ENCODE results near the gene AGFG1. TPM values are rescaled to one million over a fixed set of nuclear protein-coding genes. Genes with fewer than 3 reads are reported as not detected.

AGFG1 gene
- total and polyA plus RNA-seq, 11 donors = 12.0 to 92.1 (median 60.0) TPM

GRCh38 chr2:227551836-227552235 lies 79.9 kb downstream of the AGFG1 start:
- WGBS, 4 donors = 90 to 99% (median 93%) methylated on average over 3 of the region's 3 CpGs
- TF ChIP-seq POLR2A (IDR thresholded peaks at IDR 0.05) = no peak
- TF ChIP-seq CTCF (IDR thresholded peaks at IDR 0.05) = no peak
- Histone ChIP-seq H3K4me3 (no peak overlapping the region), H3K27me3 (no peaks in the 10 kb centered on the region), H3K36me3 (peaks cover 3 to 97% (median 86%) of the 10 kb centered on the region in 9 donors), H3K27ac (no peak overlapping the region), H3K9me3 (no peaks in the 10 kb centered on the region), H3K4me1 (no peaks in the 10 kb centered on the region)
- intact Hi-C loops (cut with DNase I) = loop anchor here in 1 of 10 donors (10.0 kb wide), 1 partner anchor 77 kb away; the partner anchor contains the start of gene AGFG1
- DNase-seq = no peak
- no peak for ATAC-seq

GRCh38 chr2:227562581-227562980 lies 90.6 kb downstream of the AGFG1 start:
- H3K36me3 ChIP-seq = peaks cover 0 to 35% (median 12%) of the 10 kb centered on the region in 9 donors
- intact Hi-C loops (cut with DNase I) = loop anchor here in 2 of 10 donors (10.0 kb wide), 1 partner anchor 88 kb away; the partner anchor contains the start of gene AGFG1 (in 2 of the 2)
- no peaks in the 10 kb centered on the region for H3K27me3 ChIP-seq
- ATAC-seq (no peak), DNase-seq (no peak)
- H3K4me1 ChIP-seq = peaks cover 0 to 4% (median 0%) of the 10 kb centered on the region in 12 donors
- TF ChIP-seq CTCF (IDR thresholded peaks at IDR 0.05) = no peak
- TF ChIP-seq POLR2A (IDR thresholded peaks at IDR 0.05) = no peak
- no peaks in the 10 kb centered on the region for H3K9me3 ChIP-seq
- no peak overlapping the region for H3K4me3 ChIP-seq
- H3K27ac ChIP-seq = no peak overlapping the region

- Histone ChIP-seq H3K4me3 (no peak overlapping the region), H3K36me3 (peaks cover 0 to 11% (median 0%) of the 10 kb centered on the region in 9 donors), H3K4me1 (peaks cover 0 to 4% (median 0%) of the 10 kb centered on the region in 12 donors), H3K9me3 (no peaks in the 10 kb centered on the region), H3K27ac (no peak overlapping the region), H3K27me3 (no peaks in the 10 kb centered on the region)
- TF ChIP-seq POLR2A (IDR thresholded peaks at IDR 0.05) (no peak), CTCF (IDR thresholded peaks at IDR 0.05) (no peak)
- peak in 1 of 4 donors; percentile 31 for ATAC-seq
- WGBS, 4 donors = 90 to 97% (median 95%) methylated on average over 1 of the region's 1 CpG
- intact Hi-C loops (cut with DNase I) = loop anchor here in 2 of 10 donors (10.0 kb wide), 1 partner anchor 90 kb away; the partner anchor contains the start of gene AGFG1 (in 2 of the 2)
- no peak for DNase-seq
Measured at GRCh38 chr2:227565080-227565479, 93.1 kb downstream of the AGFG1 start.

GRCh38 chr2:227566012-227566411 lies 94.1 kb downstream of the AGFG1 start:
- TF ChIP-seq POLR2A (IDR thresholded peaks at IDR 0.05) (no peak), CTCF (IDR thresholded peaks at IDR 0.05) (no peak)
- intact Hi-C loops (cut with DNase I) = loop anchor here in 2 of 10 donors (10.0 kb wide), 1 partner anchor 91 kb away; the partner anchor contains the start of gene AGFG1 (in 2 of the 2)
- Histone ChIP-seq H3K4me3 (no peak overlapping the region), H3K4me1 (peaks cover 0 to 4% (median 0%) of the 10 kb centered on the region in 12 donors), H3K27ac (no peak overlapping the region), H3K36me3 (peaks cover 0 to 3% (median 0%) of the 10 kb centered on the region in 9 donors), H3K27me3 (no peaks in the 10 kb centered on the region), H3K9me3 (no peaks in the 10 kb centered on the region)
- WGBS, 4 donors = 61 to 87% (median 68%) methylated on average over 3 of the region's 3 CpGs
- peak in 1 of 4 donors; percentile 22 for ATAC-seq
- DNase-seq = no peak

Data from heart left ventricle (tissue), 16 donors.